HL-60 (cell line): Measurements from ENCODE around the gene NDUFS7.

Experiments used
- DNase-seq, 2 experiments: peaks; one replicate each; pipeline ENCODE4 v3.0.0-alpha.2; 2010 to 2020; ENCODE audit warnings: low read depth in 1 of 2, low spot score in 1 of 2
- H3K27ac ChIP-seq: fragments of 250-450 bp; sonication (Bioruptor Pico); replicated peaks from 2 replicates; pipeline ENCODE4 v1.5.1; 2020; ENCODE audit warnings: mild to moderate bottlenecking, moderate library complexity
- H3K27me3 ChIP-seq: fragments of 250-450 bp; sonication (Bioruptor Pico); 2 replicates; pipeline ENCODE4 v1.5.1; 2021; ENCODE audit warnings: mild to moderate bottlenecking, moderate library complexity; ENCODE audit not compliant: insufficient read depth, poor library complexity, severe bottlenecking
- H3K4me3 ChIP-seq: replicated peaks from 2 replicates; pipeline ENCODE4 v1.5.1; 2011; ENCODE audit warnings: mild to moderate bottlenecking, control low read depth, low read length; ENCODE audit not compliant: insufficient read depth
- GABPA ChIP-seq: IDR thresholded peaks from 2 replicates; pipeline ENCODE4 v1.6.1; 2012; ENCODE audit warnings: low read depth
- POLR2AphosphoS5 ChIP-seq: IDR thresholded peaks from 2 replicates; pipeline ENCODE4 v1.6.1; 2012; ENCODE audit warnings: low read depth
- SPI1 ChIP-seq: IDR thresholded peaks from 2 replicates; pipeline ENCODE4 v1.6.1; 2012; ENCODE audit warnings: low read depth, mild to moderate bottlenecking, borderline replicate concordance
- TF ChIP-seq, protein P1 (sequence below): IDR thresholded peaks from 2 replicates; pipeline ENCODE4 v1.6.1; 2012; ENCODE audit warnings: low read depth; ENCODE audit not compliant: insufficient replicate concordance
- TF ChIP-seq, protein P2 (sequence below): IDR thresholded peaks from one replicate; pipeline ENCODE4 v1.5.1; 2011; ENCODE audit warnings: low read length, control low read depth, inconsistent platforms; ENCODE audit not compliant: insufficient read depth

Gene NDUFS7

DNA sequence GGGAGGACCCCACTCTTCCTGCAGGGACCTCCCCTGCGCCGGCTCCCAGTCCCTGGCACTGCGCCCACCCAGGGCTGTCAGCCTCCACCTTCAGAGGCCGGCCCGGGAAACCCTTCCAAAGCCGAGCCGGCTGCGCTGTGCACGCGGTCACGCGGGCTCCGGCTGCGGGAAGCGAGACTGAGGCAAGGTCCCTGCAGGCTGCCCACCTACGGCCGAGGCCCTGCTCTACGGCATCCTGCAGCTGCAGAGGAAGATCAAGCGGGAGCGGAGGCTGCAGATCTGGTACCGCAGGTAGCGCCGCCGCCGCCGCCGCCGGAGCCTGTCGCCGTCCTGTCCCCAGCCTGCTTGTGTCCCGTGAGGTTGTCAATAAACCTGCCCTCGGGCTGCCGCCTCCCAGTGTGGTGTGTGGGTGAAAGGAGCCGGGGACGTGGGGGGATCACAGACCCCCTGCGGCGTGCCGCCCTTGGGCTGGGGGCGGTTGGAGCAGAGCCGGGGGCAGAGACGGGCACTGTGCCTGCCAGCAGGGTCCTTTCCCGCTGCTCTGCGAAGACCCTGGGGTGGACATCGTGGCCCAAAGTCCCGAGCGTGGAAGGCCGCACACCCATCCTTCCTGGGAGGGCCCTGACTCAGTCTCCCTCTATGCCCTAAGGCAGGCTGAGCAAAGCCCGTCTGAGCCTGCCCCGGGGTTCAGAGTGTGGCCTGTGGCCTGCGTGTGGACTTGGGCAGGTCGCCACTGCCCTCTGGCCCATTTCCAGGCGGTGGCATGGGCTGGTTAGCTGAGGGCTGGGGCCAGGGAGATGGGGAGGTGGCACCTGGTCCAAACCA lies 11.7 kb downstream of the NDUFS7 start:
- Histone ChIP-seq H3K27me3 (peaks cover under 1% of the 10 kb centered on the region), H3K27ac (no peak overlapping the region), H3K4me3 (no peak overlapping the region)
- no peak for DNase-seq
- no peak for TF ChIP-seq POLR2AphosphoS5
- no peak for TF ChIP-seq SPI1
- TF ChIP-seq, protein P1, sequence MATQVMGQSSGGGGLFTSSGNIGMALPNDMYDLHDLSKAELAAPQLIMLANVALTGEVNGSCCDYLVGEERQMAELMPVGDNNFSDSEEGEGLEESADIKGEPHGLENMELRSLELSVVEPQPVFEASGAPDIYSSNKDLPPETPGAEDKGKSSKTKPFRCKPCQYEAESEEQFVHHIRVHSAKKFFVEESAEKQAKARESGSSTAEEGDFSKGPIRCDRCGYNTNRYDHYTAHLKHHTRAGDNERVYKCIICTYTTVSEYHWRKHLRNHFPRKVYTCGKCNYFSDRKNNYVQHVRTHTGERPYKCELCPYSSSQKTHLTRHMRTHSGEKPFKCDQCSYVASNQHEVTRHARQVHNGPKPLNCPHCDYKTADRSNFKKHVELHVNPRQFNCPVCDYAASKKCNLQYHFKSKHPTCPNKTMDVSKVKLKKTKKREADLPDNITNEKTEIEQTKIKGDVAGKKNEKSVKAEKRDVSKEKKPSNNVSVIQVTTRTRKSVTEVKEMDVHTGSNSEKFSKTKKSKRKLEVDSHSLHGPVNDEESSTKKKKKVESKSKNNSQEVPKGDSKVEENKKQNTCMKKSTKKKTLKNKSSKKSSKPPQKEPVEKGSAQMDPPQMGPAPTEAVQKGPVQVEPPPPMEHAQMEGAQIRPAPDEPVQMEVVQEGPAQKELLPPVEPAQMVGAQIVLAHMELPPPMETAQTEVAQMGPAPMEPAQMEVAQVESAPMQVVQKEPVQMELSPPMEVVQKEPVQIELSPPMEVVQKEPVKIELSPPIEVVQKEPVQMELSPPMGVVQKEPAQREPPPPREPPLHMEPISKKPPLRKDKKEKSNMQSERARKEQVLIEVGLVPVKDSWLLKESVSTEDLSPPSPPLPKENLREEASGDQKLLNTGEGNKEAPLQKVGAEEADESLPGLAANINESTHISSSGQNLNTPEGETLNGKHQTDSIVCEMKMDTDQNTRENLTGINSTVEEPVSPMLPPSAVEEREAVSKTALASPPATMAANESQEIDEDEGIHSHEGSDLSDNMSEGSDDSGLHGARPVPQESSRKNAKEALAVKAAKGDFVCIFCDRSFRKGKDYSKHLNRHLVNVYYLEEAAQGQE, result no peak
- TF ChIP-seq, protein P2, sequence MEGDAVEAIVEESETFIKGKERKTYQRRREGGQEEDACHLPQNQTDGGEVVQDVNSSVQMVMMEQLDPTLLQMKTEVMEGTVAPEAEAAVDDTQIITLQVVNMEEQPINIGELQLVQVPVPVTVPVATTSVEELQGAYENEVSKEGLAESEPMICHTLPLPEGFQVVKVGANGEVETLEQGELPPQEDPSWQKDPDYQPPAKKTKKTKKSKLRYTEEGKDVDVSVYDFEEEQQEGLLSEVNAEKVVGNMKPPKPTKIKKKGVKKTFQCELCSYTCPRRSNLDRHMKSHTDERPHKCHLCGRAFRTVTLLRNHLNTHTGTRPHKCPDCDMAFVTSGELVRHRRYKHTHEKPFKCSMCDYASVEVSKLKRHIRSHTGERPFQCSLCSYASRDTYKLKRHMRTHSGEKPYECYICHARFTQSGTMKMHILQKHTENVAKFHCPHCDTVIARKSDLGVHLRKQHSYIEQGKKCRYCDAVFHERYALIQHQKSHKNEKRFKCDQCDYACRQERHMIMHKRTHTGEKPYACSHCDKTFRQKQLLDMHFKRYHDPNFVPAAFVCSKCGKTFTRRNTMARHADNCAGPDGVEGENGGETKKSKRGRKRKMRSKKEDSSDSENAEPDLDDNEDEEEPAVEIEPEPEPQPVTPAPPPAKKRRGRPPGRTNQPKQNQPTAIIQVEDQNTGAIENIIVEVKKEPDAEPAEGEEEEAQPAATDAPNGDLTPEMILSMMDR, result no peak
- no peak for TF ChIP-seq GABPA

- DNase-seq, result no peak
- Histone ChIP-seq H3K27ac (no peak overlapping the region), H3K4me3 (no peak overlapping the region), H3K27me3 (peaks cover 4% of the 10 kb centered on the region)
- TF ChIP-seq, protein P1, result no peak
- TF ChIP-seq SPI1 (no peak), GABPA (no peak), POLR2AphosphoS5 (no peak)
- TF ChIP-seq, protein P2, result no peak
Observed at GRCh38 chr19:1396019-1396767, 12.5 kb downstream of the NDUFS7 start.

GRCh38 chr19:1396768-1397679 lies 13.3 kb downstream of the NDUFS7 start:
- Histone ChIP-seq H3K27me3 (peaks cover 5% of the 10 kb centered on the region), H3K4me3 (no peak overlapping the region), H3K27ac (no peak overlapping the region)
- TF ChIP-seq, protein P2, result no peak
- DNase-seq, result no peak
